HG03432 (cell line): ENCODE measurements around the gene TAF7L.
A peak's percentile ranks its signal among the peaks of the same experiment; 100 is the strongest.
"Not testable (repeated sequence)": the region's sequence is repeated elsewhere in the genome, so short reads cannot be mapped to it uniquely, and the experiment has no call there.

Experiments
- ATAC-seq: cut with Tn5 transposase; IDR thresholded peaks from one replicate; pipeline ENCODE4 v1.9.1; 2021; ENCODE audit warnings: mild to moderate bottlenecking, moderate library complexity; ENCODE audit not compliant: unreplicated experiment

TAF7L gene

GRCh38 chrX:101290957-101291603 lies at the start of gene TAF7L:
TAF7L (minus strand) TSS chrX:101291334; CDS start chrX:101287543, 3,791 bp downstream.
- ATAC-seq, result no peak

- ATAC-seq, result no peak
Observed at GRCh38 chrX:101337776-101338271, 46.7 kb upstream of the TAF7L start.

GRCh38 chrX:101334310-101334709 lies 43.2 kb upstream of the TAF7L start:
- ATAC-seq, result not testable (repeated sequence)

- ATAC-seq, result not testable (repeated sequence)
Observed at GRCh38 chrX:101326600-101326999, 35.5 kb upstream of the TAF7L start.

GRCh38 chrX:101303790-101304189 lies 12.7 kb upstream of the TAF7L start:
- ATAC-seq, result no peak

- ATAC-seq, result not testable (repeated sequence)
Observed at GRCh38 chrX:101295603-101296002, 4.5 kb upstream of the TAF7L start.

- ATAC-seq, result peak; percentile 53
Observed at GRCh38 chrX:101287402-101287801, 3.7 kb downstream of the TAF7L start.

GRCh38 chrX:101276238-101276637 lies 14.9 kb downstream of the TAF7L start:
- ATAC-seq, result no peak

GRCh38 chrX:101274198-101274597 lies 16.9 kb downstream of the TAF7L start:
- no peak for ATAC-seq

GRCh38 chrX:101265869-101266428 lies 25.2 kb downstream of the TAF7L start:
- no peak for ATAC-seq

- ATAC-seq, result no peak
Observed at GRCh38 chrX:101263766-101264165, 27.4 kb downstream of the TAF7L start.

GRCh38 chrX:101262590-101262989 lies 28.5 kb downstream of the TAF7L start:
- no peak for ATAC-seq

GRCh38 chrX:101260435-101260834 lies 30.7 kb downstream of the TAF7L start:
- no peak for ATAC-seq

GRCh38 chrX:101258259-101258581 lies 32.9 kb downstream of the TAF7L start:
- ATAC-seq, result no peak

GRCh38 chrX:101257448-101258258 lies 33.5 kb downstream of the TAF7L start:
- no peak for ATAC-seq

GRCh38 chrX:101252634-101253033 lies 38.5 kb downstream of the TAF7L start:
- ATAC-seq, result no peak

- no peak for ATAC-seq
Observed at GRCh38 chrX:101241531-101241930, 49.6 kb downstream of the TAF7L start.

GRCh38 chrX:101237041-101237440 lies 54.1 kb downstream of the TAF7L start:
- ATAC-seq, result no peak

GRCh38 chrX:101232316-101232715 lies 58.8 kb downstream of the TAF7L start:
- no peak for ATAC-seq

GRCh38 chrX:101231080-101231479 lies 60.1 kb downstream of the TAF7L start:
- no peak for ATAC-seq

- ATAC-seq, result no peak
Observed at GRCh38 chrX:101230636-101231035, 60.5 kb downstream of the TAF7L start.

GRCh38 chrX:101229170-101229569 lies 62.0 kb downstream of the TAF7L start:
- no peak for ATAC-seq
